Subcutaneous abdominal adipose tissue (tissue), 5 donors: ENCODE data around the gene ARHGAP24.
A peak's percentile ranks its signal among the peaks of the same experiment; 100 is the strongest.
"Not testable (repeated sequence)": the region's sequence is repeated elsewhere in the genome, so short reads cannot be mapped to it uniquely, and the experiment has no call there.

Source experiments
- H3K27ac ChIP-seq: one replicate; pipeline ENCODE4 v1.7.0; 2013; ENCODE audit warnings: low read depth, mild to moderate bottlenecking, inconsistent platforms, low read length, moderate library complexity
- H3K27me3 ChIP-seq, 5 donors: one replicate each; pipeline ENCODE4 v1.7.0; 2013; ENCODE audit warnings: low read length in 5 of 5, inconsistent platforms in 1 of 5; ENCODE audit not compliant: control insufficient read depth in 5 of 5, insufficient read depth in 4 of 5
- H3K36me3 ChIP-seq, 5 donors: one replicate each; pipeline ENCODE4 v1.7.0; 2013; ENCODE audit warnings: low read length in 5 of 5; ENCODE audit not compliant: control insufficient read depth in 5 of 5, insufficient read depth in 5 of 5
- H3K4me1 ChIP-seq, 5 donors: one replicate each; pipeline ENCODE4 v1.7.0; 2013; ENCODE audit warnings: low read length in 5 of 5, mild to moderate bottlenecking in 3 of 5, moderate library complexity in 1 of 5; ENCODE audit not compliant: control insufficient read depth in 5 of 5, insufficient read depth in 5 of 5
- H3K4me3 ChIP-seq, 5 donors: one replicate each; pipeline ENCODE4 v1.7.0; 2013; ENCODE audit warnings: low read length in 5 of 5, low read depth in 1 of 5
- H3K9ac ChIP-seq, 5 donors: one replicate each; pipeline ENCODE4 v1.7.0; 2013; ENCODE audit warnings: low read length in 5 of 5, mild to moderate bottlenecking in 4 of 5, moderate library complexity in 3 of 5
- H3K9me3 ChIP-seq, 5 donors: one replicate each; pipeline ENCODE4 v1.7.0; 2013; ENCODE audit warnings: low read length in 5 of 5; ENCODE audit not compliant: control insufficient read depth in 5 of 5
- donor health status: healthy.
- donor health status: healthy.
- donor health status: healthy.
- donor health status: healthy.
- donor health status: healthy.

Gene ARHGAP24

DNA sequence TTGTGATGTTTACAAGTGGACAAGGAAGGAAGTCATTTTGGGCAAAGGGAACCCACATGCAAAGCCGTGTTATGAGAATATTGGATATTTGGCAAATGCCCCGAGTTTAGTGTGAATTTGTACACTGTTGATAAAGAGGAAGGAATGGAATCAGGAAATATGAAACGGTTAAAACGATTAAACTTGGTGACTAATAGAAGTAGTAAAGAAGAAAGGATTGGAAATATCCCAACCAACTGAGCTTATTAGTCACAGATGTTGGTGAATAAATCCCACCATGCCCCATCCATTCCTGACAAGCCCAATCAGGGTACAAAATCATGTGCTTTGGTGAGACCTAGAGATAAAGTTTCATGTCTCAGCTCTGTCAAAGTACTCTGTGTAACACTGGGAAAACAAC is 22.0 kb downstream of the ARHGAP24 start:
- no peaks in the 10 kb centered on the region for H3K9me3 ChIP-seq
- peaks cover 0 to 48% (median 34%) of the 10 kb centered on the region in 5 donors for H3K4me1 ChIP-seq
- no peaks in the 10 kb centered on the region for H3K36me3 ChIP-seq
- no peak overlapping the region for H3K4me3 ChIP-seq
- H3K27ac ChIP-seq, result peak overlapping the region; percentile 95
- H3K27me3 ChIP-seq, result no peaks in the 10 kb centered on the region
- H3K9ac ChIP-seq, result peak overlapping the region in 1 of 5 donors; percentile 44

DNA sequence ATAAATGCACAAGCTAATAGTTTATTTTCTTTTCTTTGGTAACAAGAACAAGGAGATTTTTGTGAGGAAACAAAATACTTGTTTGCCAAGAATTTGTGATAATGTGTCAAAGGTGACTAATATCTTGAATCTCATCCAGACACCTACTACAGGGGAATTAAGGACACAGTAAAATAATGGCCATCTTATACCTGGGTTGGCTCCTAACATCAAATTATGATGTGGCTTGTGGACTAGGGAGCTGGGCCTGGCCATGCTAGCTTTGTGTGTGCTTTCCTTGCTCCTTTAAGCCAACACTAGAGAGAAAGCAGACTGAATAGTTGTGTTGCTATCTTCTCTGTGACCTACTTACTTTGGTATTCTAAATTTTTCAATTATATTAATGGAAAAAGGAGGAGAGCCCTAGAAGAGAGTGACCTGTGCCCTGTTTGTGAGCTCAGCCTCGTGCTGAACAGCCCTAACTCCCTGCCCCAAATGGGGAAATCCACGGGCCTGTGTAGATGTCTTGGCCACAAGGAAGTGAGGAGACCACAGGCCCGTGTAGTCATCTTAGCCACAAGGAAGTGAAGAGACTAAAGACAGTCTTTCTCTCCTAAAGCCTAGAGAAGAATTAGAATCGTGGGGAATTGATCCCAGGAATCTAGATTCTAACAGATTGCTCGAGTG is 23.3 kb downstream of the ARHGAP24 start:
- H3K9me3 ChIP-seq, result no peaks in the 10 kb centered on the region
- no peaks in the 10 kb centered on the region for H3K36me3 ChIP-seq
- H3K4me3 ChIP-seq, result no peak overlapping the region
- H3K27me3 ChIP-seq, result no peaks in the 10 kb centered on the region
- peaks cover 0 to 48% (median 34%) of the 10 kb centered on the region in 5 donors for H3K4me1 ChIP-seq
- peak overlapping the region; percentile 95 for H3K27ac ChIP-seq
- H3K9ac ChIP-seq, result peak overlapping the region; percentile 7 to 71 (median 44)

DNA sequence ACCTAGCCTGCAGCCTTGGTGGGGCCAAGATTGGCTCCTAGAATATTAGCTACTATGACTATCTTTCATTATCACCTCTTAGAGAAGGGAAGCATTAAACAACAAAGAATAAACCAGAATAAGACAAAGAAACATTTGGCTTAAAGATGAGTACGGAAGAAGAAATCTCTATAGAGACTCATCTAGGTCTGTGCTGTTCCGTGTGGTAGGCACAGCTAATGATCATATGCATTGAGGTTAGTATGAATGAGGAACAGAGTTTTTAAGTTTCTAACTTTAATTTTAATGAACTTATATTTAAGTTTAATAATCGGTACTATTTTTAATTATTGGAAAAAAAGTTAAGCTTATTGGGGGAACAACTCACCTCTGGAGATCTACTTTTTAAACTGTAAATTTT is 24.6 kb downstream of the ARHGAP24 start:
- Histone ChIP-seq H3K27me3 (no peaks in the 10 kb centered on the region), H3K4me3 (no peak overlapping the region), H3K9ac (no peak overlapping the region), H3K36me3 (no peaks in the 10 kb centered on the region), H3K4me1 (peaks cover 0 to 48% (median 34%) of the 10 kb centered on the region in 5 donors), H3K27ac (peak overlapping the region; percentile 95), H3K9me3 (no peaks in the 10 kb centered on the region)

GRCh38 chr4:85500110-85500867 is 25.3 kb downstream of the ARHGAP24 start:
- H3K27me3 ChIP-seq, result no peaks in the 10 kb centered on the region
- no peaks in the 10 kb centered on the region for H3K9me3 ChIP-seq
- H3K9ac ChIP-seq, result no peak overlapping the region
- peak overlapping the region; percentile 95 for H3K27ac ChIP-seq
- no peaks in the 10 kb centered on the region for H3K36me3 ChIP-seq
- no peak overlapping the region for H3K4me3 ChIP-seq
- H3K4me1 ChIP-seq, result peaks cover 0 to 48% (median 34%) of the 10 kb centered on the region in 5 donors

GRCh38 chr4:85501145-85501544 is 26.2 kb downstream of the ARHGAP24 start:
- H3K4me1 ChIP-seq, result peaks cover 0 to 40% (median 27%) of the 10 kb centered on the region in 5 donors
- not testable (repeated sequence) for H3K36me3 ChIP-seq, H3K9me3 ChIP-seq, H3K27ac ChIP-seq, H3K27me3 ChIP-seq, H3K4me3 ChIP-seq, H3K9ac ChIP-seq

- H3K36me3 ChIP-seq, result no peaks in the 10 kb centered on the region
- H3K4me1 ChIP-seq, result peaks cover under 1 to 18% (median 8%) of the 10 kb centered on the region in 5 donors
- no peaks in the 10 kb centered on the region for H3K9me3 ChIP-seq
- H3K9ac ChIP-seq, result no peak overlapping the region
- H3K27ac ChIP-seq, result no peak overlapping the region
- H3K4me3 ChIP-seq, result no peak overlapping the region
- no peaks in the 10 kb centered on the region for H3K27me3 ChIP-seq
Measured at GRCh38 chr4:85508654-85509053, 33.7 kb downstream of the ARHGAP24 start.

DNA sequence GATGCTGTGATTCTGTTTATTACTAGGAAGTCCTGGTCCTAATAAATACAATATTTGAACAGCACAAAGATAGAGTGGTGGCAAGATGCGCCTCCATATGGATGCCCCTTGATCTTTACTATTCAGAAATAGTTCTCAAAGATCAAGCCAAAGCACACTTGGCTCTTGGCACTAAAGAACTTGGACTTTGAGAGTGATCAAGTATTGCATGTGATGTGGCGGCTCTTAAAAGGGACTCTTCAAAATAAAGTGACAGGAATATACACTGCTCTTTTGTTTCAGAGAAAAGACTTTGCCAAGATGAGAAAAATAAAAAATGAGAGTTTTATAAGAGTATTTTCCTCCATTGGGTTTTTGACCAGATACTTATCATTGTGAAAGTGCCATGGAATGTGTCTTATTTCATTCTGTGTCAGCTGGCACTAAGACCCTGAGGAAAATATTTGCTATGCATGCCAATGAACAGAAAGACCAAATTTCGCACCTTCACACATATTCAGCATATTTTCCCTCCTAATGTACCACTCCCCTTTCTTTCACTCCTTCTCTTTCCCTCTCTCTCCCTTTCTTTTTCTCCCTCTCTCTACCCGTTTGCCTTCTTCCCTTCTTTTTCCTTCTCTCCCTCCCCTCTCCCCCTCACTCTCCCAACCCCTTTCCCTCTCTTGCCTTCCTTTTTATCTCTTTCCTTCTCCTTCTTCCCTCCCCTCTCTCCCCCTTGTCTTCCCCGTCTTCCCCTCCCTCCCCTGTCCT is 35.1 kb downstream of the ARHGAP24 start:
- Histone ChIP-seq H3K27me3 (no peaks in the 10 kb centered on the region), H3K27ac (peak overlapping the region; percentile 37), H3K4me3 (peak overlapping the region in 1 of 5 donors; percentile 25), H3K9me3 (no peaks in the 10 kb centered on the region), H3K36me3 (no peaks in the 10 kb centered on the region), H3K4me1 (peaks cover 3 to 30% (median 10%) of the 10 kb centered on the region in 5 donors), H3K9ac (no peak overlapping the region)

- Histone ChIP-seq H3K9me3 (no peaks in the 10 kb centered on the region), H3K4me1 (peaks cover 3 to 30% (median 10%) of the 10 kb centered on the region in 5 donors), H3K27ac (peak overlapping the region; percentile 37), H3K9ac (no peak overlapping the region), H3K4me3 (no peak overlapping the region), H3K36me3 (no peaks in the 10 kb centered on the region), H3K27me3 (no peaks in the 10 kb centered on the region)
Measured at GRCh38 chr4:85510632-85510984, 35.7 kb downstream of the ARHGAP24 start.

- H3K9ac ChIP-seq, result no peak overlapping the region
- no peak overlapping the region for H3K4me3 ChIP-seq
- no peaks in the 10 kb centered on the region for H3K27me3 ChIP-seq
- H3K36me3 ChIP-seq, result no peaks in the 10 kb centered on the region
- H3K4me1 ChIP-seq, result peaks cover 3 to 30% (median 10%) of the 10 kb centered on the region in 5 donors
- peak overlapping the region; percentile 34 for H3K27ac ChIP-seq
- H3K9me3 ChIP-seq, result no peaks in the 10 kb centered on the region
Measured at GRCh38 chr4:85512446-85513205, 37.7 kb downstream of the ARHGAP24 start.
